MCF 10A (cell line): ENCODE measurements around the gene GPR149. TPM values are rescaled to one million over a fixed set of nuclear protein-coding genes. Genes with fewer than 3 reads are reported as not detected.
A peak's percentile ranks its signal among the peaks of the same experiment; 100 is the strongest.

Source experiments
- BruUV-seq: library from RNA; stranded (reverse); fragments of 400-500 nt; replicated peaks from 2 replicates; lab custom pipeline; 2021; lab: Mats Ljungman, UMichigan
- CTCF ChIA-PET: fragments of 300-600 bp; sonication (Branson Sonifier 250); formaldehyde crosslinking; extraction: SDS; loops from one replicate; lab custom pipeline; 2021; ENCODE audit warnings: antibody characterized with exemption, inconsistent platforms; lab: Yijun Ruan, JAX
- POLR2A ChIA-PET: fragments of 300-600, 350-650 bp; sonication (Branson Sonifier 250); formaldehyde crosslinking; extraction: SDS; loops from one replicate; lab custom pipeline; 2020; ENCODE audit warnings: antibody characterized with exemption, inconsistent platforms; lab: Yijun Ruan, JAX
- DNase-seq: peaks from one replicate; pipeline ENCODE4 v3.0.0-alpha.2; 2018; ENCODE audit not compliant: unreplicated experiment
- H3K27ac Mint-ChIP-seq: one replicate; pipeline ENCODE4 v1.8.0; 2022; ENCODE audit warnings: mild to moderate bottlenecking, low read depth, mixed read lengths; ENCODE audit not compliant: unreplicated experiment
- H3K27me3 Mint-ChIP-seq: one replicate; pipeline ENCODE4 v1.8.0; 2022; ENCODE audit warnings: mixed read lengths; ENCODE audit not compliant: insufficient read depth, unreplicated experiment
- H3K36me3 Mint-ChIP-seq: one replicate; pipeline ENCODE4 v1.8.0; 2022; ENCODE audit warnings: mild to moderate bottlenecking, moderate library complexity, mixed read lengths; ENCODE audit not compliant: insufficient read depth, unreplicated experiment
- H3K4me1 Mint-ChIP-seq: one replicate; pipeline ENCODE4 v1.8.0; 2022; ENCODE audit warnings: mixed read lengths; ENCODE audit not compliant: insufficient read depth, unreplicated experiment
- H3K4me3 Mint-ChIP-seq: one replicate; pipeline ENCODE4 v1.8.0; 2022; ENCODE audit warnings: mild to moderate bottlenecking, moderate library complexity, mixed read lengths; ENCODE audit not compliant: unreplicated experiment
- H3K9me3 Mint-ChIP-seq: one replicate; pipeline ENCODE4 v1.8.0; 2022; ENCODE audit warnings: mixed read lengths; ENCODE audit not compliant: unreplicated experiment
- intact Hi-C: fragments of 100-400 bp; cut with micrococcal nuclease; formaldehyde crosslinking; loops from 2 replicates; pipeline ENCODE4 v1.14.1; 2022
- total RNA-seq: library from RNA; stranded (reverse); gene quantifications from 2 replicates; pipeline ENCODE4 v1.2.3, GENCODE V29; 2022
- TF ChIP-seq, protein P1 (sequence below): fragments of 200-600 bp; IDR thresholded peaks from one replicate; pipeline ENCODE4 v1.8.0; 2022; ENCODE audit warnings: antibody characterized with exemption, mild to moderate bottlenecking; ENCODE audit not compliant: unreplicated experiment

GPR149 gene
- total RNA-seq, 1 experiment from 2014 or later: not detected

DNA sequence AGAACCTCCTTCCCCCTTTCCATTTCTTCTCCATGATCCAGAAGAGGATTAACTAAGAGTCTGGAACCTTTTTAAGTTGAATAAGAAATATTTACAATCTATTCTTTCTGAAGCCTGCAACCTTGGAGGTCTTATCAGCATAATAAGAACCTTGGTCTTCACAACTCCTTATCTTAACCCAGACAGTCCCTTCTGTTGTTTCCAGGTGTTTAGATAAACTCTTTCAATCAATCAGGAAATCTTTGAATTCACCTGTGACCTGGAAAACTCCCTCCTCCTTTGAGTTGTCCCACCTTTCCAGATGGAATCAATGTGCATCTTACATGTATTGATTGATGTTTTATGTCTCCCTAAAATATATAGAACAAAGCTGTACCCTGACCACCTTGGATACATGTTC is 102.1 kb downstream of the GPR149 start:
- H3K27me3 Mint-ChIP-seq: no peaks in the 10 kb centered on the region
- ChIA-PET POLR2A (no interaction called here), CTCF (interaction anchor here (0.6 kb wide), 1 partner anchor 403 kb away, joined by 3 read pairs; no protein-coding TSS in a partner anchor)
- peaks cover 9% of the 10 kb centered on the region for H3K36me3 Mint-ChIP-seq
- DNase-seq: no peak
- H3K4me3 Mint-ChIP-seq: no peak overlapping the region
- no peak overlapping the region for H3K27ac Mint-ChIP-seq
- intact Hi-C loops: no loop called here
- H3K9me3 Mint-ChIP-seq: no peaks in the 10 kb centered on the region
- TF ChIP-seq, protein P1, sequence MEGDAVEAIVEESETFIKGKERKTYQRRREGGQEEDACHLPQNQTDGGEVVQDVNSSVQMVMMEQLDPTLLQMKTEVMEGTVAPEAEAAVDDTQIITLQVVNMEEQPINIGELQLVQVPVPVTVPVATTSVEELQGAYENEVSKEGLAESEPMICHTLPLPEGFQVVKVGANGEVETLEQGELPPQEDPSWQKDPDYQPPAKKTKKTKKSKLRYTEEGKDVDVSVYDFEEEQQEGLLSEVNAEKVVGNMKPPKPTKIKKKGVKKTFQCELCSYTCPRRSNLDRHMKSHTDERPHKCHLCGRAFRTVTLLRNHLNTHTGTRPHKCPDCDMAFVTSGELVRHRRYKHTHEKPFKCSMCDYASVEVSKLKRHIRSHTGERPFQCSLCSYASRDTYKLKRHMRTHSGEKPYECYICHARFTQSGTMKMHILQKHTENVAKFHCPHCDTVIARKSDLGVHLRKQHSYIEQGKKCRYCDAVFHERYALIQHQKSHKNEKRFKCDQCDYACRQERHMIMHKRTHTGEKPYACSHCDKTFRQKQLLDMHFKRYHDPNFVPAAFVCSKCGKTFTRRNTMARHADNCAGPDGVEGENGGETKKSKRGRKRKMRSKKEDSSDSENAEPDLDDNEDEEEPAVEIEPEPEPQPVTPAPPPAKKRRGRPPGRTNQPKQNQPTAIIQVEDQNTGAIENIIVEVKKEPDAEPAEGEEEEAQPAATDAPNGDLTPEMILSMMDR: no peak
- H3K4me1 Mint-ChIP-seq: no peaks in the 10 kb centered on the region
- no TSS peak for BruUV-seq

- CTCF ChIA-PET: interaction anchor here (0.7 to 1.7 kb wide), 5 partner anchors 11 to 1340 kb away, joined by 3 to 9 read pairs (median 7); no protein-coding TSS in a partner anchor
- DNase-seq: peak; percentile 8
- BruUV-seq: TSS peak; percentile 87
- H3K27me3 Mint-ChIP-seq: no peaks in the 10 kb centered on the region
- H3K4me3 Mint-ChIP-seq: peak overlapping the region; percentile 87
- intact Hi-C loops: no loop called here
- H3K4me1 Mint-ChIP-seq: peaks cover 10% of the 10 kb centered on the region
- TF ChIP-seq, protein P1: no peak
- H3K36me3 Mint-ChIP-seq: peaks cover 16% of the 10 kb centered on the region
- POLR2A ChIA-PET: interaction anchor here (1.0 to 1.9 kb wide), 7 partner anchors 11 to 406 kb away, joined by 3 to 8 read pairs (median 4); no protein-coding TSS in a partner anchor
- no peaks in the 10 kb centered on the region for H3K9me3 Mint-ChIP-seq
- H3K27ac Mint-ChIP-seq: peak overlapping the region; percentile 99
These were observed 105.1 kb downstream of the GPR149 start for GRCh38 chr3:154324919-154325318.

DNA sequence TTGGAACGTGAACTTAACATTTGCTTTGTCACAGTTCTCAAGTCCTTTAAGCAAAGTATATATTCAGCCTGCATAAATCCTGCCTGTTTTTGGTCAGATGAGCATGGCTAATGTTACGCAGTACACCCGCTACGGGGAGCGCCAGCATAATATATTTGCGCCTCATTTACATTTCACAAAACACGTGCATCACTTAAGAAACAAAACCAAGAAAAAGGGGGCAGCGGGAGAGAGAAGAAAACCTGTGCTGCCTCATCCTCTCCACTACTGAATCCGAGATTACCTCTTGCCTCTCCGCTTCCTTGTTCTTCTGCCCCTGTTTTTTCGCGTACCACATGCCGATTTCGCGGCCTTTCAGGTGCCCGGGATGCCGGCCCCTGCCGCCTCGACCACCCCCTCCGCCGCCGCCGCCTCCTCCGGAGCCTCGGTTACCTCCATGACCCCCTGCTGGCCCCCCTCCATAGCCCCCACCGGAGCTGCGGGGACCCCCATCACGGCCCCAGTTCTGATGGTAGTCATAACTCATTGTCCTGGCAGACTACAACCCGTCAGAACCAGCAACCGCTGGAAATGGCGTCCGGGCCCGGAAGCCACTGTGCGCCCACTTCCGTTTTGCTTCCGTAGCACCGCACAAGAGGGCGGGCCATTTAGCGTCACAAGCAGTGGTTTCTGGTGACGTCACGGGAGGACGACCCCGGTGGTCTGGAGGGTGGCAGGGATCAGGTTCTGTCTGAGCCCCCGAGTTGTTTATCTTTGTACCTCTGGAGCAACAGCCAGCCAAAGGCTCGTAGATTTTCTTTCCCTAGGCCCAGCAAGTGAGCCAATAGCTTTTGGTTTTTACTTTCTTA is 105.9 kb downstream of the GPR149 start, which contains the start of gene DHX36:
Gene DHX36 (minus strand): TSS at position 597 of the 848 bp plus-strand sequence. CDS start 71 bp downstream, at position 526.
- Mint-ChIP-seq H3K9me3 (no peaks in the 10 kb centered on the region), H3K36me3 (peaks cover 16% of the 10 kb centered on the region), H3K4me1 (peaks cover 10% of the 10 kb centered on the region), H3K27ac (peak within 1 kb of the TSS; percentile 99), H3K27me3 (no peaks in the 10 kb centered on the region), H3K4me3 (peak within 1 kb of the TSS; percentile 87)
- TF ChIP-seq, protein P1: no peak
- POLR2A ChIA-PET: interaction anchor here (0.6 to 1.9 kb wide), 9 partner anchors 10 to 406 kb away, joined by 3 to 8 read pairs (median 4); no protein-coding TSS in a partner anchor
- DNase-seq: peak; percentile 84
- BruUV-seq: TSS peak; percentile 58
- intact Hi-C loops: no loop called here
- CTCF ChIA-PET: interaction anchor here (1.2 to 1.7 kb wide), 4 partner anchors 11 to 999 kb away, joined by 3 to 9 read pairs (median 8); no protein-coding TSS in a partner anchor
